ENCODE results near the gene FOXP2.

FOXP2 gene

GRCh38 chr7:114422507-114423501 lies 8.2 kb downstream of the FOXP2 start:
- TF ChIP-seq CTCF (IDR thresholded peaks at IDR 0.05; ENCODE audit: extremely low read depth, insufficient read depth, missing control alignments), result no peak
- DNase-seq (ENCODE audit: low spot score), result no peak
- in situ Hi-C loops (cut with MboI; ENCODE audit: low pct_unique_long_range_greater_than_20kb, low sequenced_read_pairs, unreplicated experiment), result no loop called here

GRCh38 chr7:114426382-114426781 lies 11.8 kb downstream of the FOXP2 start:
- in situ Hi-C loops (cut with MboI; ENCODE audit: low pct_unique_long_range_greater_than_20kb, low sequenced_read_pairs, unreplicated experiment), result no loop called here
- no peak for DNase-seq (ENCODE audit: low spot score)
- TF ChIP-seq CTCF (IDR thresholded peaks at IDR 0.05; ENCODE audit: extremely low read depth, insufficient read depth, missing control alignments), result no peak

GRCh38 chr7:114426824-114427223 lies 12.2 kb downstream of the FOXP2 start:
- TF ChIP-seq CTCF (IDR thresholded peaks at IDR 0.05; ENCODE audit: extremely low read depth, insufficient read depth, missing control alignments), result peak; percentile 36
- no peak for DNase-seq (ENCODE audit: low spot score)
- in situ Hi-C loops (cut with MboI; ENCODE audit: low pct_unique_long_range_greater_than_20kb, low sequenced_read_pairs, unreplicated experiment), result no loop called here

- in situ Hi-C loops (cut with MboI; ENCODE audit: low pct_unique_long_range_greater_than_20kb, low sequenced_read_pairs, unreplicated experiment), result no loop called here
- no peak for TF ChIP-seq CTCF (IDR thresholded peaks at IDR 0.05; ENCODE audit: extremely low read depth, insufficient read depth, missing control alignments)
- no peak for DNase-seq (ENCODE audit: low spot score)
Measured at GRCh38 chr7:114428211-114428610, 13.6 kb downstream of the FOXP2 start.

GRCh38 chr7:114431189-114431588 lies 16.6 kb downstream of the FOXP2 start:
- in situ Hi-C loops (cut with MboI; ENCODE audit: low pct_unique_long_range_greater_than_20kb, low sequenced_read_pairs, unreplicated experiment), result no loop called here
- DNase-seq (ENCODE audit: low spot score), result no peak
- no peak for TF ChIP-seq CTCF (IDR thresholded peaks at IDR 0.05; ENCODE audit: extremely low read depth, insufficient read depth, missing control alignments)

- DNase-seq (ENCODE audit: low spot score), result no peak
- in situ Hi-C loops (cut with MboI; ENCODE audit: low pct_unique_long_range_greater_than_20kb, low sequenced_read_pairs, unreplicated experiment), result no loop called here
- no peak for TF ChIP-seq CTCF (IDR thresholded peaks at IDR 0.05; ENCODE audit: extremely low read depth, insufficient read depth, missing control alignments)
Measured at GRCh38 chr7:114432061-114432460, 17.4 kb downstream of the FOXP2 start.

All from GM13977 (cell line).